Activated CD8-positive, alpha-beta T cell treated with anti-CD3 and anti-CD28 coated beads for 36 hours (primary cell): Measurements from ENCODE around the gene PCBD2. TPM values are rescaled to one million over a fixed set of nuclear protein-coding genes. Genes with fewer than 3 reads are reported as not detected.
"Not testable (repeated sequence)": the region's sequence is repeated elsewhere in the genome, so short reads cannot be mapped to it uniquely, and the experiment has no call there.

Experiments
- ATAC-seq: fragments of 200-7000 bp; cut with Tn5 transposase; one replicate; pipeline ENCODE4 v1.10.0; 2021; ENCODE audit warnings: mild to moderate bottlenecking, moderate library complexity
- CTCF ChIA-PET: fragments of 350-600 bp; sonication (Branson Sonifier 250); formaldehyde crosslinking; loops from one replicate; lab custom pipeline; 2021; ENCODE audit warnings: antibody characterized with exemption; lab: Charles Lee
- POLR2A ChIA-PET: fragments of 350-600 bp; sonication (Branson Sonifier 250); formaldehyde crosslinking; loops from one replicate; lab custom pipeline; 2021; ENCODE audit warnings: antibody characterized with exemption; lab: Charles Lee
- DNase-seq: peaks from one replicate; pipeline ENCODE4 v3.0.0-alpha.2; 2020
- H3K27ac Mint-ChIP-seq: one replicate; pipeline ENCODE4 v1.8.0; 2021; ENCODE audit warnings: mild to moderate bottlenecking, mixed read lengths
- H3K27me3 Mint-ChIP-seq: one replicate; pipeline ENCODE4 v1.8.0; 2021; ENCODE audit warnings: mixed read lengths
- H3K36me3 Mint-ChIP-seq: one replicate; pipeline ENCODE4 v1.8.0; 2021; ENCODE audit warnings: low read depth, mixed read lengths
- H3K4me1 Mint-ChIP-seq: one replicate; pipeline ENCODE4 v1.8.0; 2021; ENCODE audit warnings: low read depth, mixed read lengths
- H3K4me3 Mint-ChIP-seq: one replicate; pipeline ENCODE4 v1.8.0; 2021; ENCODE audit warnings: mild to moderate bottlenecking, moderate library complexity, mixed read lengths
- H3K9me3 Mint-ChIP-seq: one replicate; pipeline ENCODE4 v1.8.0; 2021; ENCODE audit warnings: mixed read lengths
- intact Hi-C: fragments of 100-400 bp; cut with micrococcal nuclease; formaldehyde crosslinking; loops from one replicate; pipeline ENCODE4 v1.10.0; 2022
- total RNA-seq, 2 experiments: library from RNA; stranded (reverse); gene quantifications; one replicate each; pipeline ENCODE4 v1.2.3, GENCODE V29; 2021
- TF ChIP-seq, protein P1 (sequence below): fragments of 200-600 bp; IDR thresholded peaks from one replicate; pipeline ENCODE4 v1.8.0; 2022; ENCODE audit warnings: antibody characterized with exemption, mild to moderate bottlenecking

The PCBD2 gene
- total RNA-seq, 2 experiments from 2014 or later, result 8.1 to 8.8 TPM

GRCh38 chr5:134905246-134905996 is 490 bp downstream of the PCBD2 start:
- ATAC-seq (peak; percentile 22), DNase-seq (peak; percentile 73)
- POLR2A ChIA-PET, result interaction anchor here (0.6 to 3.4 kb wide), 25 partner anchors 10 to 679 kb away, joined by 3 to 41 read pairs (median 4); partner anchors contain the start of genes C5orf24, CAMLG, DDX46 and PPP2CA
- Mint-ChIP-seq H3K9me3 (no peaks in the 10 kb centered on the region), H3K4me3 (peak overlapping the region; percentile 92), H3K36me3 (peaks cover 5% of the 10 kb centered on the region), H3K4me1 (peaks cover 20% of the 10 kb centered on the region), H3K27ac (peak overlapping the region; percentile 99), H3K27me3 (no peaks in the 10 kb centered on the region)
- intact Hi-C loops, result no loop called here
- CTCF ChIA-PET, result interaction anchor here (0.7 to 6.5 kb wide), 24 partner anchors 8 to 601 kb away, joined by 3 to 53 read pairs (median 6); partner anchors contain the start of genes C5orf24, CAMLG, CDKN2AIPNL and SEC24A
- TF ChIP-seq, protein P1, sequence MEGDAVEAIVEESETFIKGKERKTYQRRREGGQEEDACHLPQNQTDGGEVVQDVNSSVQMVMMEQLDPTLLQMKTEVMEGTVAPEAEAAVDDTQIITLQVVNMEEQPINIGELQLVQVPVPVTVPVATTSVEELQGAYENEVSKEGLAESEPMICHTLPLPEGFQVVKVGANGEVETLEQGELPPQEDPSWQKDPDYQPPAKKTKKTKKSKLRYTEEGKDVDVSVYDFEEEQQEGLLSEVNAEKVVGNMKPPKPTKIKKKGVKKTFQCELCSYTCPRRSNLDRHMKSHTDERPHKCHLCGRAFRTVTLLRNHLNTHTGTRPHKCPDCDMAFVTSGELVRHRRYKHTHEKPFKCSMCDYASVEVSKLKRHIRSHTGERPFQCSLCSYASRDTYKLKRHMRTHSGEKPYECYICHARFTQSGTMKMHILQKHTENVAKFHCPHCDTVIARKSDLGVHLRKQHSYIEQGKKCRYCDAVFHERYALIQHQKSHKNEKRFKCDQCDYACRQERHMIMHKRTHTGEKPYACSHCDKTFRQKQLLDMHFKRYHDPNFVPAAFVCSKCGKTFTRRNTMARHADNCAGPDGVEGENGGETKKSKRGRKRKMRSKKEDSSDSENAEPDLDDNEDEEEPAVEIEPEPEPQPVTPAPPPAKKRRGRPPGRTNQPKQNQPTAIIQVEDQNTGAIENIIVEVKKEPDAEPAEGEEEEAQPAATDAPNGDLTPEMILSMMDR, result peak; percentile 95

GRCh38 chr5:134906811-134907210 is 1.9 kb downstream of the PCBD2 start:
- DNase-seq (no peak), ATAC-seq (no peak)
- POLR2A ChIA-PET, result interaction anchor here (0.7 to 3.4 kb wide), 5 partner anchors 12 to 129 kb away, joined by 3 to 41 read pairs (median 4); partner anchors contain the start of genes C5orf24 and TXNDC15
- intact Hi-C loops, result no loop called here
- TF ChIP-seq, protein P1, result no peak
- Mint-ChIP-seq H3K4me1 (peaks cover 21% of the 10 kb centered on the region), H3K27me3 (no peaks in the 10 kb centered on the region), H3K27ac (peak overlapping the region; percentile 77), H3K4me3 (peak overlapping the region; percentile 92), H3K36me3 (peaks cover 5% of the 10 kb centered on the region), H3K9me3 (no peaks in the 10 kb centered on the region)
- CTCF ChIA-PET, result interaction anchor here (0.9 to 6.5 kb wide), 3 partner anchors 11 to 122 kb away, joined by 4 to 53 read pairs (median 4); no protein-coding TSS in a partner anchor

DNA sequence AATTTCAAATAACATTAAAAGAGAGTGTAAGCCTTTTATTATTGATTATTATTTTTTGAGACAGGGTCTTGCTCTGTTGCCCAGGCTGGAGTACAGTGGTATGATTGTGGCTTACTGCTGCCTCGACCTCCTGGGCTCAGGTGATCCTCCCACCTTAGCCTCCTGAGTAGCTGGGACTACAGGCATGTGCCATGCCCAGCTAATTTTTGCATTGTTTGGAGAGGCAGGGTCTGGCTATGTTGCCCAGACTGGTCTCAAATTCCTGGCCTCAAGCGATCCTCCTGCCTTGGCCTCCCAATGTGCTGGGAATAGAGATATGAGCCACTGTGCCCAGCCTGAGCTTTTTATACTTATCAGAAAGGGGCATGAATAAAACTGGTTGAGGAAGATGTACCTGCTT is 5.8 kb downstream of the PCBD2 start:
- intact Hi-C loops, ATAC-seq, CTCF ChIA-PET, H3K9me3 Mint-ChIP-seq, DNase-seq, H3K4me3 Mint-ChIP-seq, H3K27me3 Mint-ChIP-seq, H3K27ac Mint-ChIP-seq, H3K36me3 Mint-ChIP-seq: not testable (repeated sequence)
- POLR2A ChIA-PET, result interaction anchor here (1.2 to 1.4 kb wide), 2 partner anchors 9 to 37 kb away, joined by 4 read pairs; partner anchors contain the start of gene TXNDC15
- peaks cover 11% of the 10 kb centered on the region for H3K4me1 Mint-ChIP-seq

DNA sequence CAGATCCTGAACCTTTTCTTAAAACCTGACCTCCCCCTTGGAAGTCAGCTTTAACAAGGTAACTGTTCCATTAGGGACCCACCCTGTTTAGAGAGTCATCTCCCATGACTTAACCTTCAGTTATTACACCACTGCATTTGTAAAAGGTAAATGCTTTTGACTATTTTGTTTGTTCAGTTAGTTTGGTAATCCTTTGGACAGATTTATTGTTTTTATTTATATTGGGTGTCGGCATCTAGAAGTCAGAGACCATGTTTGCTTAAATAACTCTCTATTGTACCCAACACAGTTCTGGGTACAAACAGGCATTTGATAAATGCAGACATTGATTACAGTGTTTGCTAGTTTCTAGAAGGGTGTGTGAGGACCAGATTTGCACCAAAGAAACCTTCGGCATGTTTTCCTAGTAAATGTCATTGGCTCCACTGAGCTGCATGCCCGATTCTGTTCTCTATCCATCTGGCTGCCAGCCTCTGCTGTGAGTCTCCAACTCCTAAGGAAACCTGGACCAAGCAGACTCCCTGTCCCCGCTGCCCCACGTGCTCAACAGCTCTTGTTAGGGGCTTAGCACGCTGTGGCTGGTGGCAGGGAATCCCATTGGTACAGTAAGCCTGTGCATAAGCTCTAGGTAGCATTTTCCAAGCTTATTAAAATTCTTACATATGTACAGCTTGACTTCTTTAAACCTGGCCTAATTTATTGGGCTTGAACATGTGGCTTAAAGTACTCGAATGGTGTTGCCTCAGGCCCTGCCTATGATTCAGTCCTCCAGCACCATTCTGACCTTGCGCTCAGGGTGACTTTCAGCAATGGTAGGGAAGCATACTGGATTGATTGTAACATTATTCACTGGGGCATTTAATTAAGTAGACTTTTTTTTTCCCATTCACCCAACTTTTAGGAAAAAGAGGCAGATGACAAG is 6.6 kb downstream of the PCBD2 start:
- no peak overlapping the region for H3K4me3 Mint-ChIP-seq
- no peak overlapping the region for H3K27ac Mint-ChIP-seq
- intact Hi-C loops, result no loop called here
- H3K9me3 Mint-ChIP-seq, result no peaks in the 10 kb centered on the region
- TF ChIP-seq, protein P1, result no peak
- ChIA-PET POLR2A (interaction anchor here (1.4 kb wide), 1 partner anchor 38 kb away, joined by 4 read pairs; the partner anchor contains the start of gene TXNDC15), CTCF (interaction anchor here (0.7 kb wide), 1 partner anchor 97 kb away, joined by 3 read pairs; no protein-coding TSS in a partner anchor)
- peaks cover 4% of the 10 kb centered on the region for H3K36me3 Mint-ChIP-seq
- no peak for ATAC-seq
- H3K27me3 Mint-ChIP-seq, result no peaks in the 10 kb centered on the region
- DNase-seq, result no peak
- H3K4me1 Mint-ChIP-seq, result peaks cover 9% of the 10 kb centered on the region

DNA sequence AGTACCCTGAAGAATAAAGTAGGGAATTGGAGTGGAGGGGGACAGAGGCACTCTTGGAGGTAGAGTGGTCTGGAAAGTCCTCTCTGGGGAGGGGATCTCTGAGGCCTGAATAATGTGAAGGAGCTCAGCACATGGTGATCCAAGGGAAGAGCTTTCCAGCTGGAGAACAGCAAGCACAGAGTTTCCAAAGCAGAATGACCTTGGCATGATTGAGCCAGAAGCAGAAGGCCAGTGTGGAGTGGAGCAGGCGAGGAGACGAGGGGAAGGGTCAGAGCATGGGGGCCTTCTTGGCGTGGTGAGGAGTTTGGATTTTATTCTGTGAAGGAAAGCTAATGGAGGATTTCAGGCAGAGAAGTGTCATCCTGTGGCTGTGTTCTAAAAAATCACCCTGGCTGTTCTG is 8.3 kb downstream of the PCBD2 start:
- H3K27ac Mint-ChIP-seq, result no peak overlapping the region
- H3K4me1 Mint-ChIP-seq, result peaks cover 6% of the 10 kb centered on the region
- TF ChIP-seq, protein P1, result no peak
- DNase-seq, result no peak
- no peaks in the 10 kb centered on the region for H3K27me3 Mint-ChIP-seq
- H3K9me3 Mint-ChIP-seq, result no peaks in the 10 kb centered on the region
- intact Hi-C loops, result no loop called here
- POLR2A ChIA-PET, result no interaction called here
- H3K36me3 Mint-ChIP-seq, result peaks cover 6% of the 10 kb centered on the region
- CTCF ChIA-PET, result interaction anchor here (1.0 kb wide), 1 partner anchor 8 kb away, joined by 4 read pairs; the partner anchor contains the start of gene PCBD2
- no peak overlapping the region for H3K4me3 Mint-ChIP-seq
- ATAC-seq, result no peak
